Amygdala (tissue), 56 donors: Measurements from ENCODE around the gene RHOF.

ENCODE experiments used
- DNase-seq, 56 donors: peaks; one replicate each; lab custom pipeline; 2025; lab: John Stamatoyannopoulos, UW

Gene RHOF

DNA sequence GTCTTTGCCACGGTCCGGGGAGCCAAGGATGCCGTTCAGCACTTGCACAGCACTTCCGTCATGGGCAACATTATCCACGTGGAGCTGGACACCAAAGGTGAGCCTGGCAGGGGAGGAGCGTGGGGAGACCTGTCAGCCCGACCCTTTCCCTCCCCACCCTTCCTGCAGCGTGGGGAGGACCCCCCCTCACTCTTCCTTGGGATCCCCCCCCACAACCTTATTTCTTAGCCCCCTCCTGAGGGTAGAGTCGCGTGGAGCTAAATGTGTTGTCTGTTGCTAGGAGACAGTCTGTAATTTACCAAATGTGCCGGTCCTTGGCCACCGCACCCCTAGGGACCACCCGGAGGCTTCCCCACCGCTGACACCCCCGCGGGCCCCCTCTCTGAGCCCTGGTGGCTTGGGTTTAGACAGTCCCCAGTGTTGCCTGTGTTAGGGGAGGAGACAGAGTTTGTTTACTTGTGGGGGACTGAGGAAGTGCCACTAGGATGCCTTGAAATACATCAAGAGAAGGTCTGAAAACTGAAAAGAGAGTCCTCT, 12.6 kb upstream of the RHOF start:
- DNase-seq = peak in 1 of 56 donors; percentile 43

GRCh38 chr12:121805171-121806008, 11.9 kb upstream of the RHOF start:
- DNase-seq = peak in 4 of 56 donors; percentile 6 to 31 (median 28)

GRCh38 chr12:121804417-121805111, 11.1 kb upstream of the RHOF start:
- peak in 21 of 56 donors; percentile 6 to 57 (median 32) for DNase-seq

DNA sequence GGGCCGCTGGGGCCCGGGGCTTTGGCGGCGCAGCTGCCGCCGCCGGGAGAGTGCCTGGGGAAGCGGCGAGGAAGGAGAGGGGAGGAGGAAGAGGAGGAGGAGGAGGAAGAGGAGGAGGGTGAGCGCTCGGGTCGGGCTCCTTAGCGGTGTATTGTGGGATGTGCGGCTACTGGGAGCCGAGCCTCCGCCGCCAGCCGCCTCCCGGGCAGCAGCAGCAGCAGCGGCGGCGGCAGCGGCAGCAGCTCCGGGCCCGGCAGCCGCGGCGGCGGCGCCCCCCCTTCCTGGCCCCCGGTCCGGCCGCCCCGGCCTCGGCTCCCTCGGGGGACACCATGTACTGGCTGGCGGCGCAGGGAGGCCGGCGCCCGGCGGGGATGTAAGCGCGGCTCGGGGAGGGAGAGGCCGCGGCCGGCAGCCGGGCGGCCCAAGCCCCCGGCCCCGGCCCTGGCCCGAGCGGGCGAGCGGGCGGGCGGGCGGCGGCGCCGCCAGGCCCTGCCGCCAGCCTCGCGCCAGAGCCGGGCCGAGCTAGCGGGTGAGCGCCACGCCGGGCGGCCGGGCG, 10.5 kb upstream of the RHOF start, which contains the start of gene SETD1B:
Gene SETD1B, plus strand, starts transcription at position 149 of the 556 bp plus-strand sequence. CDS start 729 bp downstream, outside the sequence.
- peak in 36 of 56 donors; percentile 11 to 73 (median 44) for DNase-seq

GRCh38 chr12:121802843-121803698, 9.6 kb upstream of the RHOF start:
- DNase-seq = peak in 55 of 56 donors; percentile 59 to 99 (median 91)

DNA sequence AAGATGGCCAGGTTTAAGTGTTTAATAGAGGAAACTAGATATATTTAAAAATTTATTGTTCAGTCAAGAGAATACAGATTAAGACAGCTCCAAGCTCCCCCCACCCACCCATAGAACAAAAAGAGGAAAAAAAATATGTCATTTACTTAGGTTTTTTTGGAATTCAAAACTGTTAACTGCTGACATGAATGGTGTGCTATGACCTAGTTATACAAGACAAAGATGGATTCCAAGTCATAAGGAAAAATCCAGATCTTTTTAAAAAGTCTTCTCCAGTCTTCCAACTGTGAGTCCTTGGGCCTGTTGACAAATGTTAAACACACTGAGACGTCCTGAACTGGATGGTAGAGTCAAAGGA, 9.0 kb upstream of the RHOF start:
- no peak for DNase-seq

DNA sequence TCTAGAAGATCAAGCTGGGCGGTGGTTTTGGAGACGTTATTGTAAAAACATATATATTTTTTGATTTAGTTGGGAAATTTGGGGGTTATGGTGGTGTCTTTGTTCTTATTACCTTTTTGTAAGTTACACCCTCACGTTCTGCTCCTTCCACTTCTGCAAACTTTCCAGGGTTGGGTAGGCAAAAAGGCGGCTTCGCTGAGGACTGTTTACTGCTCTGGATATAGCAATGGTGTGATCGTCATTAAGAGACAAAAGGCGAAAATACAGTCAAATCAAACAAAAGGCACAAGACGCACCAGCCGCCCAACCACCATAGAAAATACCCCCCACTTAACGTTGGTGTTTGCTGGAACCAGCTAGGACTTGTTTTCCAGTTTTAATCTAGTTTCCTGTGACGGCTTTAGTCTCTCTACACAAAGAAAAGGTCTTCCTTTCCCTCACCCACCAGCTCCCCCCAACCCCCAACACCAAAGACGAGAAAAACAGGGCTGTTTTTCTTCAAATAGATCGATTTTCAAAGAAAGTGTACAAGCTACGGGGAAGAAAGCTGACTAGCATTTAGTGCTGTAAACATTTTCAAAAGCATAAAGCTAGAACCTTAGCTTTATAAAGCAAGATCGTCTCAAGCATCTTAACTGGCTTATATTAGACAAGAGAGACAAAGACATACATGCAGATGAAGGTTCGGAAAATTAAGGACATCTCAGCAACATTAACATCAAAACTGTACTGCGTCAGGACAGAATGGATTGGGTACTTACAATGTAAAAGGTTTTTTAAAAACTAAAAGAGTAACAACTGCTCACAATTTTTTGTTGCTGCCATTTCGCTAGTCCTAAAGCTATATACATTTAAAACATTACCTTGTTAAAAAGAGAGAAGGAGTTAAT, 8.4 kb upstream of the RHOF start:
- DNase-seq = peak in 16 of 56 donors; percentile 11 to 67 (median 42)

- DNase-seq = peak in 53 of 56 donors; percentile 19 to 82 (median 59)
These were observed 7.5 kb upstream of the RHOF start for GRCh38 chr12:121800694-121801594.

DNA sequence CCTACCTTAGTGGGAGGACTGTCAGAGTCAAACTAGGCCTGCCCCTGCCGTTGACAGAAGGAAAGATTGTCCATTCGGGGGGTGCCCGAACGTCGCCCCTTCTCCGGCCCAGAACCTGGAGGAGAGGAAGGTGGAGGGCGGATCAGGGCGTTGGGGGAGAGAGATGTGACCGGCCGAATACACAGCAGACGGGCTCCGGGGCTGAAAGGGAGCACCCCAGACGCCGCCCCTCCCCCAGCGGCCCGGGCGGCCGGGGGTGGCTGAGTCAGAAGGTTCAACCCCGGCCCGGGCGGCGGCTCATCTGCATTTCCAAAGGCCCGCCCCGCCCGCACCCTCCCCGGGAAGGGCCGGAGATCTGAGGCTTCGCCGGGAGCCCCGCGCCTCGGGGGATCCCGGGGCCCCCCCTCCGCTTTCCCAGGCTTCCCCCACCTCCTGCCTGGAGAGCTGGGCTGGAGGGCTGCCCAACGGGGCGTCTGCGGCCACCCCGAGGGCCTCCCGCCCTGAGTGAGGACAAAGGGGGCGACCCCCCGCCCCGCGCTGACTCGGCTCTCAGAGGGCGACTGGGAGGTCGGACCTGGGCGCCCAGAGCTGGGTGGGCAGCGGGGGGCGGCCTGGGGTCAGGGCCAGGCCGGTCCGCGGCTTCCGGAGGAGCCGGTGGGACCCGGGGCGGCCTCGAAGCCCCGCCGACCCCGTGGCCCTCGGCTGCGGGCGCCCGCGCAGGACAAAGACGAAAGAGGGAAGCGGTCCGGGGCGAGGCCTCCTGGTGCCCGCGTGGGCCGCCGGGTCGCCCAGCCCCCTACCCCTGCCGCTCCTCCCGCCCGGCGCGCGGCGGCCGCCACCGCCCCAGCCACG, 6.6 kb upstream of the RHOF start:
- DNase-seq = peak in 46 of 56 donors; percentile 21 to 83 (median 60)

DNA sequence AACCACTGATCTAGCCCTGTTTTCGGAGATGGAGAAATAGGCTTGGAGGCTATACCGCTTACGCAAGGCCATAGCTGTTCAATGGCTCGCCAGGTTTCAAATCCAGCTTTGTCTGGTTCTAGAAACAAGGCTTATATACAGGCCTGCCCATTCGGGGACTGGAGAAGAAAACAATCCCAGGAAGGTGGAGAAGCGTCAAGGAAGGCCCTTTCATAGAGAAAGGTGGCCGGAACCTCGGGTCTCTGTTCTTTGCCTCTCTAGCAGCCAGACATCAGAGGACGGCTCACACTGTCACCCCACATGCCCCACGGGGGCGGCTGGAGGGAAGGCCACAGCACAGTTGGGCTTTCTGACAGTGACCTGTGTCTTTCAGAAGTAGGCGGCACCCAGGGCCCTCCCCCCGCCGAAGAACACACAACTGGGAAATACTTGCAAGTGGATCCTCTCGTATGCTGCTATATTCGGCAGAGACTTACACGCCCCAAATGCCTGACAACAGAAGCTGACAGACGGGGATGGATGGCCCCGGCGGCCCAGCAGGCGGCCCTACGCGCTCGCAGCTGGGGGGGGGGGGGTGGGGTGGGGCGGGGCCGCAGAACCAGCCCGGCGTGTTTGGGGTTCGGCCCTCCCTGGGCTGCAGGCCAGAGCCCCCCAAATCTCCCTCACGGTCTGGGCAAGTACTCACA, 5.8 kb upstream of the RHOF start:
- DNase-seq = peak in 46 of 56 donors; percentile 25 to 83 (median 48)

DNA sequence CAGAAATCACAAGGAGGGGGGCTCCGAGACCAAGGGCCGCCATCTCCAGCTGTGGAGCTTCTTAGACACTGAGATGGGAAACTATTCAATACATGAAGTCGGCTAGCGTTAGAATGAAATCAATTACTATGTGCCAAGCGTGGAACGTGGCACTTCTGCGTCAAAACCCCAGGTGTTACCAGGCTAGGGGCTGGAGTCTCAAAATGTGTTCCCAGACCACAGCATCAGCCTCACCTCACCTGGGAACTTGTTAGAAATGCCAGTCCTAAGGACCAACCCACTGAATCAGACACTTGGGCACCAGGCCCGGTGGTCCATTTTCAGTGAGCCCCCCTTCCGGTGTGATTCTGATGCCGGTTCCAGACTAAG, 5.3 kb upstream of the RHOF start:
- DNase-seq = peak in 6 of 56 donors; percentile 36 to 53 (median 44)

DNA sequence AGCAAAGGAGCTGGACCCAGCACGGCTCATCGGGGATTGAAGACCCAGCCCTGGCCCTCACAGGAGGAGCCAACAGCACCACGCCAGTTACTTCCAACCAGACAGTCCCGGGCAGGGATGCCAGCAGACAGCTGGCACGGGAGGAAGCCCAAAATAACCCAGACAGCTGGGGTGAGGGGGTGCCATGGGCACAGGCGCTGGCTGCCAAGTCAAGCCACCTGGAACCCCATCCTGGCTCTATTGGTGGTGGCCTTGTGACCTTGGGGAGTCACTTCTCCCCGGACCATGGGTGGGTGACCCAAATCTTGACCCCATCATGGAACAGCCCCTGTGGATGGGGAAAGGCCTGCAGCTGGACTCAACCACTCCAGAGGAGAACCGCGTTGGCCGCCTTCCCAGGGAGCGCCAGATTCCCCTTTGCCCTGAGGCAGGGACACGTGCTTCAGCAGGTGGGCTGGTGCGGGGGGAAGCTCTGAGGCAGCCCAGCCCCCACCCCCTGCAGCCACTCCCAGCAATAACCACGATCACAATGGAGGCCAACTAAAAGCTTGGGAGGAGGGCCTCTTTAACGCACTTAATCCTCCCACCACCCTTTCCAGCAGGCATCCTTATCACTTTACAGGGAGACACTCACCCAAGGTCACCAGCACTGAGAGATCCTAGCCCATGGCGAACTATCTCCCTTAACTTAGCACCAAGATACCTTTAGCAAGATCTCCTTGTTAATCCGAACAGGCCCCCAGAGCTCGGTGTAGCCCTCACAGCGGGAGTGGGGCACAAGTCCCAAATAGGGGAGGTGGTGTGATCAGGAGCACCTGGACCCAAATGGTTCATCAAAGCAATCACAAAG, 4.7 kb upstream of the RHOF start:
- peak in 35 of 56 donors; percentile 19 to 90 (median 60) for DNase-seq

- DNase-seq = peak in 54 of 56 donors; percentile 19 to 90 (median 67)
These were observed 3.6 kb upstream of the RHOF start for GRCh38 chr12:121796855-121797751.
